HG03066 (cell line): ENCODE measurements around the gene RHAG.
"Not testable (repeated sequence)": the region's sequence is repeated elsewhere in the genome, so short reads cannot be mapped to it uniquely, and the experiment has no call there.

ENCODE experiments used
- ATAC-seq: cut with Tn5 transposase; IDR thresholded peaks from one replicate; pipeline ENCODE4 v1.9.1; 2021; ENCODE audit warnings: low read depth; ENCODE audit not compliant: unreplicated experiment

The RHAG gene

DNA sequence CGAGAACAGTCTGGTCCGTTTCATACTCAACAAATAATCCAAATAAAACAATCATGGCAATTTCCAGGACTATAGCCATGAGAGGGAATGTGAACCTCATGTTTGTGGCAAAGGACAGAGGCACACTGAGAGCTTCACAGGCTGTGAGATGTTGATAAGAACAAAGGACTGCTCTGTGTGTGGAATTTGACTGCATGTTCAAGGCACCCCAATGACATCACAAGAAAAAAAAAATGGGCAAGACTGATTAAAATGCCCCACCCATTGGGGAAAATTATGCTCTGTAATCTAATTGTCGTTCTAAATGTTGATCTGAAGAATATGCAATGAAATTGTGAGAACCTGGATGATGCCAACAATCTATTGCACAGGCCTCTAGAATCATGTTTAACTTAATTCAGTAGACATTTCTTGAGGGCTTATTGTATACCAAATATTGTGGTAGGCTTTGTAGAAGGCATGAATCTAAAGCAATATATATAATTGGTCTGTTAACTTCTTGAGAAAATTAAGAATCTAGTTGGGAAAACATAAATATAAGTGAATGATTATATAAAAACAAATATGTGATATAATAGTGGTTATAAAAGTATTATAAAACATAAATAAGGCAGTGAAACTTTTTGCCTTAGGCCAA, at the start of gene RHAG:
Gene RHAG (minus strand): TSS at position 127 of the 637 bp plus-strand sequence. CDS start 27 bp downstream, at position 100.
- ATAC-seq, result no peak

GRCh38 chr6:49676671-49677281, 40.1 kb upstream of the RHAG start:
- no peak for ATAC-seq

DNA sequence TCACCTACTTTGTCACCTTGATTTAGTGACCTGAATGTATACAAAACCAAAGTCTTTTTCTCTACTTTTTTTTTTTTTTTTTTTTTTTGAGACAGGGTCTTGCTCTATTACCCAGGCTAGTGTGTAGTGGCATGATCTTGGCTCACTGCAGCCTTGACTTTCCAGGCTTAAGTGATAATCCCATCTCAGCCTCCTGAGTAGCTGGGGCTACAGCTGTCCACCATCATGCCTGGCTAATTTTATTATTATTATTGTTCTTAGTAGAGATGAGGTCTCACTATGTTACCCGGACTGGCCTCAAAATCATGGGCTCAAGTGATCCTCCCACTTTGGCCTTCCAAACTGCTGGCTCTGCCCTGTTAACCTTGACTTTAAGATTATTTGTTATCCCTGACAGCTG, 39.2 kb upstream of the RHAG start:
- no peak for ATAC-seq

- no peak for ATAC-seq
These were observed 31.5 kb upstream of the RHAG start for GRCh38 chr6:49668083-49668511.

DNA sequence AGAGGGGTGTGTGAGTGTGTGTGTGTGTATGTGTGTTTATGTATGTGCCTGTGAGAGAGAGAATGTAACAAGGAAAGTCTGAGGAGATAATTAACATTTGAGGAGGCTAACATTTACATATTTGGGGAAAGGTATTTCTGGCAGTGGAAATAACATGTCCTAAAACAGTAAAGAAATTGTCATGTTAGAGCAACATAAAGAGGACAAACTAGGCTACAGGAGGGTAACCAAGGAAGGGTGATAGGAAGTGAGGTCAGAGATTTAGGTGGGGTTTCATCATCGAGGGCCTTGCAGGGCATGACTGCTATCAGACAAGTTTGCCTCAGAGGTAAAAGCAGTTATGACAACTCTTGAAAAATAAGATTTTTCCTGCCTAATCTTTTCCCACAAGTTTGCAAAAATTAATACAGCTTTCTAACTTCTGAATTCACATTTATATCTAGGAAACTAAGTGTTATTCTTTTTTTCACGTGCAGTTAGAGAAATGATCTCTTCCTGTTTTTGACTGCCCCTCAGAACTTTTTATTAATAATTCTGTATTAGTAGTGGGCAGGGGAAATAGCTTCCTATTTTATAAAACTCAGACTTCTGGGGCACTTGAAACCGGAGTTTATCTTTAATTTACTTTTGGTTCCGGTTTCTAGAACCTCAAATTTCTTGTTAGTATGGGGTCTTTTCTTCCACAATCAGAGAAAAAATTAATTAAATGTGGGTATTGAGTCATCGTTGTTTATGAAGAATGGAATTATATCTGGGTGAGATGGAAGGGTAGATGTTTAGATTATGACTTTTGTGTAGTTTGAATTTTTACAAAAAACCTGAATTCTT, 30.5 kb upstream of the RHAG start:
- no peak for ATAC-seq

DNA sequence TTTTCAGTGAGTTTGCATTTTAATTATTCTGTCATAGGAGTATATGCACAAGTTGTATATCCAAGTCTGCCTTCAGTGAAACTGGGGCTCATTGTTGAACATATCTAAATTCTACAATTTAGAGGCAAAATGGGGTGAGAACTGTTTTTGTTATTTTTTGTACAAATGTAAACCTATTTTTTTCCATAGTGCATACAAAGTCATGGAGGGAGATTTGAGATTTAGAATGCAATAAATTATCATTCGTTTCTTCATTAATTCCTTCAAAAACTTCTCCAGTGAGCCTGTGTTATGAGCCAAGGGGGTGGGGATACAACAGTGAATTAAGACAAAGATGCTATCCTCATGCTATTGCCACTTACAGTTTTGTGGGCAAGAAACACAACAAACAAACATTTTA, 29.8 kb upstream of the RHAG start:
- no peak for ATAC-seq

DNA sequence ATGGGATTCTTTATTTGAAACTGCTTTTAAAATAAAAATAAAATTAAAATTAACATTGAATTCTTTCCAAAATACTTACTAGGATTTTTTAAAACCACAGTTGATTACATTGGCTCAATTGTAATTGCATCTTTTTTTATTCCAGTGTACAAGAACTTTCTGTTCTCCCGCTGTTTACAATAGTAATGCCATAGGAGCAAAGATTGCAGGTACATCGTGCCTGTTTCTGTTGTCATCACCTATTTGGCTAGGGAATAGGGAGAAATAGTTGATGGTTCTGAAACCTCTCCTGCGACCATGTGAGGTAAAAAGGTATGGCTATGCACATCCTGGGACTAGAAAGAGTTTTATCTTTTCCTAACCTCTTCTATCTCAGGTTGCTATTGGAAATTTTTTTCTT, 28.2 kb upstream of the RHAG start:
- ATAC-seq, result no peak

DNA sequence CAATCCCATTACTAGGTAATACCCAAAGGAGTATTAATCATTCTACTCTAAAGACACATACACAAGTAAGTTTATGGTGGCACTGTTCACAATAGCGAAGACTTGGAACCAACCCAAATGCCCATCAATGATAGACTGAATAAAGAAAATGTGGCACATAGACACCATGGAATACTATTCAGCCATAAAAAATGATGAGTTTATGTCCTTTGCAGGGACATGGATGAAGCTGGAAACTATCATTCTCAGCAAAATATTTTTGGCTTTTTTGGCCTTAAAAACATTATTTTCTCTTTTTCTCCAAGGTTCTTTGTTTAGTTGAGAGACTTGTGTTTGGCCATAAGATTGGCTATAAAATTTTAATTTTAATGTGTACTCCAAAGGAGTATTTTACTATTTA, 27.4 kb upstream of the RHAG start:
- ATAC-seq, result not testable (repeated sequence)

DNA sequence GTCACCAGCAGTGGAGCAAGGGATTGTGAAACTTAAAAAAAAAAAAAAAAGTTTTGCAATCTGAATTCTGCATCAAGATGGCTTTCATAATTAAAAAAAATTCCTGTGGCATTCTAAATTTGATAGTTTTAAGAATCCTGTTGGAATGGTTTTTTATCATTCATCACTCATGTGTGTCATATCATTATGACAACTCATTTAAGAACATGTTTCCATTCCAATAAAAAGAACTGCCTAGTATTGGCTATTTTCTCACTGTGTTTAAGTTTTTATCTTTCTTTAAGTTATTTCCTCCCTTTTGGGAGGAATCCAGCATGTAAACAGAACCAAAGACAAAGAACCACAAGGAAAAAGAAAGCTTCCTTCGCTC, 26.2 kb upstream of the RHAG start:
- no peak for ATAC-seq

DNA sequence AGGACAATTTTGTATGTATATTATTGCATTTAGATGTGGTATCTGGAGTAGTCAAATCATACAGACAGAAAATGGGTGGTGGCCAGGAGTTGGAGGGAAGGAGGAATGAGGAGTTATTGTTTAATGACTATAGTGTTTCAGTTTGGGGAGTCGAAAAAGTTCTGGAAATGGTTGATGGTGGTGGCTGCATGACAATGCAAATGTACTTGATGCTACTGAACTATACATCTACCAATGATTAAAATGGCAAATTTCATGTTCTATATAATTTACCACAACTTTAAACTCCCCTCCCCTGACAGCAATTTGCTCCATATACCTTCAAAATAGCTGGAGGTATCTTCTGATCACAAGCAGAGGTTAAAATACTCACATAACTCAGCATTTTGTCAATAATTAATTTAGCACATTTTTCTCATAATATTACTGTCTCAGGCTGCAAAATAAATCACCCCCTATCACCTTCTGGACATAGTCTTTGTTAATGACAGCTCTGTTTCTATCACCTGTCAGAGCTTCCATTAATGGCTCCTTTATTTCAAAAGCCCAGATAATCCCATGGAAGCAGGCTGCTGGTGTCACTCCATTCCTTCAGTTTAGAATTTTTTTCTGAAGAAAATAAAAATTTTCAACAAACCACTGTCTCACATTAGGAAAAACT, 25.7 kb upstream of the RHAG start:
- ATAC-seq, result no peak

GRCh38 chr6:49653942-49654341, 17.3 kb upstream of the RHAG start:
- no peak for ATAC-seq

DNA sequence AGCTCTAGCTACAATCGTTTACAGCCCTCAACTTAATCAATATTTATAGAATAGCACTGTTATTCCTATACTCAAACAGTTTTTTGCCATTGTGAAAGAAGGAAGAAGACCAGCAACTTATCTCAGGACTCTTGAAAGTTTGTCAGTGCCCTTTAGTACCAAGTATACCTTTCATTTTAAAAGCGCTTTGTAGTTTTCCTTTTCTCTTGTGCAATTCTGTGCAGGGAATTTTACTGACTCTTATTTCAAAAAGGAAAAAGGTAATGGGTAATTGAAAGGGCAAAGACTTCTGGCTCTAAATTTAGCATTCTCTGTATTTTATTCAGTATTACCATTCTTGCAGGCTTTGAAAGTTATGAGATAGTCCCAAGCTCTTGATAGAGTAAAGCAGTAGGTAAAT, 16.8 kb upstream of the RHAG start:
- no peak for ATAC-seq

DNA sequence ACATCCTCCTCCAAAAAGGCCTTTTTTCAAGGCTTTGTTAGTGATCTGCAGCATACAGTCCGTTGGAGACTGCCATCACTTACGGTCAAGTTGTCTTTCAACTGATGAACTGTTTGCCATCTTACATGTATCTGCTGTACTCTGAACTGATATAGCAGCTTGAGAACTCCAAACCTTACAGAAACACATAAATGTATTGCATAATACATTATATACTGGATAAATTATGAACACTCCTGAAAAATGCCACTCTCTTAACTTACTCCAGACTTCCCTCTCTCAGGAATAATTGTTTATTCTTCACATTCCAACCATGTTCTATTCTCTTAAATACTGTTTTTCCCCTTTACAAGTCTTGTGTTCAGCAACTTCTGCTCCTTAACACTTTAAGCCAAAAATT, 14.6 kb upstream of the RHAG start:
- ATAC-seq, result no peak

- ATAC-seq, result no peak
These were observed 13.3 kb upstream of the RHAG start for GRCh38 chr6:49649988-49650387.

DNA sequence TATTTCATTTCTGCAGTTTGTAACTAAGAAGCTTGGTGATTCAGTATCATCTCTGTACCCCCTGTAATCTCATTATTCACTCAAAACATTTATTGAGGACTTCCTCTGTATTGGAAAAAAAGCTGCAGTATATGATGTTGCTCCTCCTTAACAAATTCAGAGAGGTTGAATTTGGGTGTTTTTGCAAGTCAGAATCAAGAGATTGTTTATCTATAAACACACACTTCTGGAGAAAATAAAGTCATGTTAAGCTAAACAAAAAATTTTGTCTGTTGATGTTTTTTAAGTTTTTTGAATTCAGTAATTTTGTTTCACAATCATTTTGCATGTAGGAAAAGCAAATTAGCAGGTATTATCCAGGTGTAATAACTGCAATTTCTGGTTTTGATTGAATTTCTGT, 11.4 kb upstream of the RHAG start:
- ATAC-seq, result no peak

- ATAC-seq, result no peak
These were observed 10.8 kb upstream of the RHAG start for GRCh38 chr6:49647476-49647875.

GRCh38 chr6:49646942-49647341, 10.3 kb upstream of the RHAG start:
- ATAC-seq, result no peak

DNA sequence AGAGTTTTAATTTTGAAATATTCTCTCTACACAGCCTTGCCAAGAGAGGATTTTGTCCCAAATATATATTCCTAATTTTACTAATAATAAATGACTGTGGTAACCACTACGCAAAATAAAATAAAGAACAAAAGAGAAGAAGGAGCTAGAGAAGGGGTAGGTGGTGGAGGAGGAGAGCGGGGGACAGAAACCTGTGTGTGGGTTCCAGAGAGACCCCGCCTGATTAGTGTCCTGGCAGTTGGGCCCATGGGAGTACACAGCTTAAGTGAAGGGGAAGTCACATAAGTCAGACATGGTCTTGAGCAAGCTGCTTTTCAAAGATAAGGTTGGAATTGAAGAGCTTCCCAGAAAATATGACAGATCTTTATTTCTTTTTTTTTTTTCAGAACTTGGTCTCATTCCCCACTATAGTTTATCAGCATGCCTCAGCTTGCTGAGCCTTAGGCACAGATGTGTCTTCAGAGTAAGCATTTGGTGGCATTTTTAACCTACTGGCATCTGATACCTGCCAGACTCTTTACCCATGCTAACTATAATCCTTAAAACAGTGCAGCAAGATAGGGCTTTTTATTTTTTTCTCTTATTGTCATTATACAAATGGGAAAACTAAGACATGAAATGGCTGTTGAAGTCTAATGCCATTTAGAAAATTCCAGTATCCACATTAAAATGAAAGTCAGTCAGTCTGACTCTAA, 9.6 kb upstream of the RHAG start:
- ATAC-seq, result no peak

DNA sequence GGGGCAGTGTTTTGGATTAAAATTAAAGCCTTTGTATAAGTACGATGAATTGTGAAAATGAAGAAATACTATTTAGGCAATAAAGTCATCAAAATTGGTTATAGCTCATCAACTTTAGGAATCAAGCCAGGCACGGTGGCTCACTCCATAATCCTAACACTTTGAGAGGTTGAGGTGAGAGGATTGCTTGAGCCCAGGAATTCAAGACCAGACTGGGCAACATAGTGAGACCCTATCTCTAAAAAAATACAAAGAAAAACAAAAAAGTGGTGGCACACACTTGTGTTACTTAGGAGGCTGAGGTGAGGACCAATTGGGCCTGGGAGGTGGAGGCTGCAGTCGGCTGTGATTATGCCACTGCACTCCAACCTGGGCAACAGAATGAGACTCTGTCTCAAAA, 8.5 kb upstream of the RHAG start:
- no peak for ATAC-seq

DNA sequence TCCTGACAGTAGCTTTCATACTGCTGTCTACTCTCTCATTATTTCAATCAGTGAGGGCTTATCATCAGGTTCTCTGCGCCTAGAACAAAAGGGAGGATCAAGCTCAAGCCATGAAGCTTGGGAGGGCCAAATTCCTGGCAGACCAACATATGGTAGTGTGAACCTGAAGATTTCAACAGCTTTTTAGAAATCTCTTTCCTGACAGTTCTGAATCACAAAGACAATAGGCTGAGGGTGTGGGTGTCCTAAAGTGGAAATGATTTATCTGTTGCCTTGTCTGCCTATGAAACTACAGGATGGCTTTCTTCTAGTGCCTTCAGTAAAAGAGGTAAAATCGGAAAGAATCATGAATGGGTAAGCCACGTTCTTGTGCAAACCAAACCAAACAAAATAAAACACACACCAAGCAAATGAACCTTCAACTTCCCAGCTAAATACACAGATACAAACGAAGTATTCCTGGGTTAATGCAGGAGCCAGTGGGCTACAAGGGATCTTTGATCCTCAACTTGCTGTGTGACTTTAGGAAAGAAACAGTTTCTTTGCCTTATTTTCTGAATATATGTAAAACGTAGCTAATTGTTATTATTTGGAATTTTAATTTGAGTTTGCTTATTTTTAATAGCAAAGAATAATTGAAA, 2.7 kb upstream of the RHAG start:
- no peak for ATAC-seq
